Heart left ventricle (tissue), 16 donors: ENCODE results near the gene SERINC5. TPM values are rescaled to one million over a fixed set of nuclear protein-coding genes. Genes with fewer than 3 reads are reported as not detected.
A peak's percentile ranks its signal among the peaks of the same experiment; 100 is the strongest.

ENCODE experiments used
- ATAC-seq, 4 donors: fragments of 200-7000 bp; cut with Tn5 transposase; one replicate each; pipeline ENCODE4 v1.9.1; 2020 to 2022; ENCODE audit warnings: moderate library complexity in 4 of 4, mild to moderate bottlenecking in 3 of 4, moderate number of reproducible peaks in 1 of 4
- DNase-seq, 5 donors: peaks; one replicate each; pipeline ENCODE4 v3.0.0-alpha.2; 2020
- H3K27ac ChIP-seq, 12 donors: fragments of 200-600 bp; sonication (generic) in 4 of 12; one replicate each; pipeline versions ENCODE4 v1.5.0 to v1.8.0; 2016 to 2022; ENCODE audit warnings: mild to moderate bottlenecking in 2 of 12
- H3K27me3 ChIP-seq, 9 donors: fragments of 200-600 bp; sonication (generic) in 2 of 9; one replicate each; pipeline versions ENCODE4 v1.5.1 to v1.8.0; 2016 to 2022; ENCODE audit warnings: mild to moderate bottlenecking in 3 of 9
- H3K36me3 ChIP-seq, 9 donors: fragments of 200-600 bp; sonication (generic) in 2 of 9; one replicate each; pipeline versions ENCODE4 v1.5.0 to v1.8.0; 2018 to 2022; ENCODE audit warnings: mild to moderate bottlenecking in 2 of 9
- H3K4me1 ChIP-seq, 12 donors: fragments of 200-600 bp; sonication (generic) in 4 of 12; one replicate each; pipeline versions ENCODE4 v1.5.0 to v1.8.0; 2016 to 2022; ENCODE audit warnings: mild to moderate bottlenecking in 3 of 12
- H3K4me3 ChIP-seq, 12 donors: fragments of 200-600 bp; sonication (generic) in 4 of 12; one replicate each; pipeline versions ENCODE4 v1.5.0 to v1.8.0; 2017 to 2022; ENCODE audit warnings: mild to moderate bottlenecking in 9 of 12, moderate library complexity in 4 of 12
- H3K9me3 ChIP-seq, 12 donors: fragments of 200-600 bp; sonication (generic) in 4 of 12; one replicate each; pipeline versions ENCODE4 v1.5.0 to v1.8.0; 2016 to 2022; ENCODE audit warnings: mild to moderate bottlenecking in 1 of 12
- POLR2A ChIP-seq, 2 donors: fragments of 450-650 bp; IDR thresholded peaks; one replicate each; pipeline ENCODE4 v1.6.1; 2017; ENCODE audit warnings: antibody characterized with exemption in 2 of 2, mild to moderate bottlenecking in 2 of 2, moderate library complexity in 2 of 2
- WGBS, 4 donors: extraction: QIAGEN DNeasy Blood & Tissue Kit in 2 of 4; methylation state at CpG; one replicate each; pipeline versions ENCODE4 v1.1.5 to v1.1.7; 2013 to 2018; 5-methylcytosine and 5-hydroxymethylcytosine counted together
- intact Hi-C, 10 donors: fragments of 100-400 bp; cut with DNase I; formaldehyde crosslinking; loops; one replicate each; pipeline versions ENCODE4 v1.11.1 to v1.14.2; 2022
- polyA plus RNA-seq, 2 donors: library from polyadenylated mRNA; stranded (reverse); fragments of 200-250 nt; gene quantifications; one replicate each; pipeline ENCODE4 v1.2.3, GENCODE V29; 2013
- total RNA-seq, 9 donors: library from RNA; depleted of rRNA in 2 of 9; stranded (reverse); fragments of >200 nt in 2 of 9; fragmentation: NEBNext Ultra II Directional in 3 of 9; extraction: Animal tissue kit (Norgen Biotek cat#: 25700) in 3 of 9; gene quantifications; one replicate each; pipeline versions ENCODE4 v1.1.0 to v1.2.4, GENCODE V29; 2016 to 2023
- TF ChIP-seq, protein P1 (sequence below), 12 donors: fragments of 200-600 bp; sonication (generic) in 4 of 12; IDR thresholded peaks; one replicate each; pipeline versions ENCODE4 v1.5.0 to v1.8.0; 2018 to 2022; ENCODE audit warnings: antibody characterized with exemption in 12 of 12, mild to moderate bottlenecking in 5 of 12
- donor health status: ischemic (EF 13 %, LVEDD 7.1; RV severe dilation, severe dysfunction).
- donor health status: healthy with polysubstance abuse.
- donor health status: DM: no; HTN: yes; CAD: no.
- donor health status: DM: no; HTN: no; CAD: no.
- donor health status: ischemic (EF 25% LVEDD 6.9; RV normal size, moderate dysfunction).
- donor health status: ischemic (EF 25% LVEDD 5.7; RV mildly dilated, moderate dysfunction).
- donor health status: healthy.
- donor health status: DM: yes; HTN: yes; CAD: no.
- donor health status: ischemic (EF 35%, LVEDD 5.7; RV mildly dilated, moderate dysfunction).
- donor health status: nonischemic (EF 11% LVEDD 7.7; RV severe dilation, severe dysfunction).
- donor health status: DM: yes; HTN: yes; CAD: no.
- donor health status: PGD.
- donor health status: ischemic (EF 29% LVEDD 5.4; RV normal size, mild dysfunction).
- donor health status: nonischemic (EF 23%, LVEDD 6.1; RV moderate dilation, normal function).

The SERINC5 gene
- total and polyA plus RNA-seq, 11 donors, result 3.2 to 25.9 (median 13.5) TPM

GRCh38 chr5:80068775-80069174 is 187.1 kb downstream of the SERINC5 start:
- intact Hi-C loops, result no loop called here

GRCh38 chr5:80068246-80068636 is 187.6 kb downstream of the SERINC5 start:
- DNase-seq (no peak), ATAC-seq (no peak)
- Histone ChIP-seq H3K4me1 (peaks cover 0 to 30% (median 15%) of the 10 kb centered on the region in 12 donors), H3K4me3 (no peak overlapping the region), H3K27me3 (no peaks in the 10 kb centered on the region), H3K9me3 (no peaks in the 10 kb centered on the region), H3K27ac (no peak overlapping the region), H3K36me3 (peaks cover 0 to 72% (median 6%) of the 10 kb centered on the region in 9 donors)
- 94 to 96% (median 95%) methylated on average over 5 of the region's 5 CpGs for WGBS, 4 donors
- no peak for TF ChIP-seq POLR2A (IDR thresholded peaks at IDR 0.05)
- TF ChIP-seq, protein P1, sequence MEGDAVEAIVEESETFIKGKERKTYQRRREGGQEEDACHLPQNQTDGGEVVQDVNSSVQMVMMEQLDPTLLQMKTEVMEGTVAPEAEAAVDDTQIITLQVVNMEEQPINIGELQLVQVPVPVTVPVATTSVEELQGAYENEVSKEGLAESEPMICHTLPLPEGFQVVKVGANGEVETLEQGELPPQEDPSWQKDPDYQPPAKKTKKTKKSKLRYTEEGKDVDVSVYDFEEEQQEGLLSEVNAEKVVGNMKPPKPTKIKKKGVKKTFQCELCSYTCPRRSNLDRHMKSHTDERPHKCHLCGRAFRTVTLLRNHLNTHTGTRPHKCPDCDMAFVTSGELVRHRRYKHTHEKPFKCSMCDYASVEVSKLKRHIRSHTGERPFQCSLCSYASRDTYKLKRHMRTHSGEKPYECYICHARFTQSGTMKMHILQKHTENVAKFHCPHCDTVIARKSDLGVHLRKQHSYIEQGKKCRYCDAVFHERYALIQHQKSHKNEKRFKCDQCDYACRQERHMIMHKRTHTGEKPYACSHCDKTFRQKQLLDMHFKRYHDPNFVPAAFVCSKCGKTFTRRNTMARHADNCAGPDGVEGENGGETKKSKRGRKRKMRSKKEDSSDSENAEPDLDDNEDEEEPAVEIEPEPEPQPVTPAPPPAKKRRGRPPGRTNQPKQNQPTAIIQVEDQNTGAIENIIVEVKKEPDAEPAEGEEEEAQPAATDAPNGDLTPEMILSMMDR (IDR thresholded peaks at IDR 0.05), result no peak
- intact Hi-C loops, result no loop called here

More at GRCh38 chr5:80068775-80069174, 187.1 kb downstream of the SERINC5 start:
- TF ChIP-seq POLR2A (IDR thresholded peaks at IDR 0.05), result no peak
- TF ChIP-seq, protein P1 (IDR thresholded peaks at IDR 0.05), result no peak
- Histone ChIP-seq H3K27ac (peak overlapping the region in 2 of 12 donors; percentile 53 to 75), H3K27me3 (no peaks in the 10 kb centered on the region), H3K9me3 (no peaks in the 10 kb centered on the region), H3K4me3 (no peak overlapping the region), H3K36me3 (peaks cover 0 to 69% (median 6%) of the 10 kb centered on the region in 9 donors), H3K4me1 (peaks cover 0 to 30% (median 14%) of the 10 kb centered on the region in 12 donors)
- ATAC-seq (no peak), DNase-seq (no peak)
- 84 to 88% (median 85%) methylated on average over 4 of the region's 4 CpGs for WGBS, 4 donors

GRCh38 chr5:80067531-80068245 is 188.2 kb downstream of the SERINC5 start:
- 89 to 95% (median 94%) methylated on average over 8 of the region's 8 CpGs for WGBS, 4 donors
- Histone ChIP-seq H3K36me3 (peaks cover 0 to 71% (median 6%) of the 10 kb centered on the region in 9 donors), H3K4me3 (no peak overlapping the region), H3K9me3 (no peaks in the 10 kb centered on the region), H3K27ac (no peak overlapping the region), H3K27me3 (no peaks in the 10 kb centered on the region), H3K4me1 (peaks cover 0 to 30% (median 15%) of the 10 kb centered on the region in 12 donors)
- intact Hi-C loops, result no loop called here
- no peak for ATAC-seq
- no peak for TF ChIP-seq POLR2A (IDR thresholded peaks at IDR 0.05)
- TF ChIP-seq, protein P1 (IDR thresholded peaks at IDR 0.05), result no peak
- DNase-seq, result no peak

DNA sequence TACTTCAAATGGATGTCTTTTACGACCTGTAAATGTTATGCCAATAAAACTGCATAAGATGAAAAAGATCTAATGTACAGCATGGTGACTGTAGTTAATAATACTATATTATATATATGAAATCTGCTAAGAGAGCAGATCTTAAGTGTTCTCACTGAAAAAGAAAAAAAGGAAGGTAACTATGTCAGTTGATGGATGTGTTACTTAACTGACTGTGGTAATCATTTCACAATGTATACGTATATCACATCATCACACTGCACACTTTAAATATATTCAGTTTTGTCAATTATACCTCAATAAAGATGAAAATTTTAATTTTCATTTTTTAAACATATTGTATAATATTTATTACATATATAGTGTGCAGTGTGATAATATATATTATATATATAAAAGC is 188.8 kb downstream of the SERINC5 start:
- Histone ChIP-seq H3K27me3 (no peaks in the 10 kb centered on the region), H3K27ac (no peak overlapping the region), H3K4me1 (peaks cover 0 to 30% (median 15%) of the 10 kb centered on the region in 12 donors), H3K4me3 (no peak overlapping the region), H3K36me3 (peaks cover 0 to 68% (median 6%) of the 10 kb centered on the region in 9 donors), H3K9me3 (no peaks in the 10 kb centered on the region)
- DNase-seq (no peak), ATAC-seq (no peak)
- intact Hi-C loops, result no loop called here
- WGBS, 4 donors, result 86 to 93% (median 92%) methylated on average over 2 of the region's 2 CpGs
- TF ChIP-seq POLR2A (IDR thresholded peaks at IDR 0.05), result no peak
- TF ChIP-seq, protein P1 (IDR thresholded peaks at IDR 0.05), result no peak
